Measurements from ENCODE around the gene DPM1.

- TF ChIP-seq CTCF (IDR thresholded peaks at IDR 0.05) (no peak), POLR2A (IDR thresholded peaks at IDR 0.05) (no peak)
These were observed 54.2 kb downstream of the DPM1 start for GRCh38 chr20:50904067-50904570.
